Measurements from ENCODE around the gene DGKD.

Gene DGKD

GRCh38 chr2:233457356-233457755 lies 103.1 kb downstream of the DGKD start:
- no peak for TF ChIP-seq CSRNP3 (CRISPR knock-in tag; IDR thresholded peaks at IDR 0.05)
- TF ChIP-seq ZNF565 (CRISPR knock-in tag; conservative IDR thresholded peaks at IDR 0.05; ENCODE audit: low read depth): no peak
- no peak for TF ChIP-seq ZNF8 (CRISPR knock-in tag; IDR thresholded peaks at IDR 0.05)
- no peak for TF ChIP-seq TSHZ2 (CRISPR knock-in tag; IDR thresholded peaks at IDR 0.05)
- ATAC-seq: no peak

GRCh38 chr2:233458031-233458610 lies 103.8 kb downstream of the DGKD start:
- ATAC-seq: no peak
- no peak for TF ChIP-seq TCF4 (CRISPR knock-in tag; IDR thresholded peaks at IDR 0.05; ENCODE audit: borderline replicate concordance)
- no peak for TF ChIP-seq ZFP30 (CRISPR knock-in tag; IDR thresholded peaks at IDR 0.05)
- TF ChIP-seq CSDC2 (CRISPR knock-in tag; IDR thresholded peaks at IDR 0.05): no peak
- TF ChIP-seq OSR1 (CRISPR knock-in tag; IDR thresholded peaks at IDR 0.05): no peak
- no peak for TF ChIP-seq ZNF70 (CRISPR knock-in tag; IDR thresholded peaks at IDR 0.05)
- TF ChIP-seq SNAI2 (CRISPR knock-in tag; IDR thresholded peaks at IDR 0.05): no peak
- no peak for TF ChIP-seq BACH2 (CRISPR knock-in tag; IDR thresholded peaks at IDR 0.05; ENCODE audit: borderline replicate concordance)
- no peak for TF ChIP-seq TSHZ2 (CRISPR knock-in tag; IDR thresholded peaks at IDR 0.05)
- TF ChIP-seq ZC3H10 (CRISPR knock-in tag; IDR thresholded peaks at IDR 0.05): no peak
- no peak for TF ChIP-seq POU6F1 (CRISPR knock-in tag; IDR thresholded peaks at IDR 0.05; ENCODE audit: borderline replicate concordance, low read depth)
- TF ChIP-seq ESRRG (CRISPR knock-in tag; IDR thresholded peaks at IDR 0.05): no peak
- no peak for TF ChIP-seq CREB5 (CRISPR knock-in tag; IDR thresholded peaks at IDR 0.05; ENCODE audit: low read depth)
- no peak for TF ChIP-seq CSRNP3 (CRISPR knock-in tag; IDR thresholded peaks at IDR 0.05)
- TF ChIP-seq ZNF565 (CRISPR knock-in tag; conservative IDR thresholded peaks at IDR 0.05; ENCODE audit: low read depth): no peak
- TF ChIP-seq PATZ1 (CRISPR knock-in tag; IDR thresholded peaks at IDR 0.05; ENCODE audit: borderline replicate concordance): no peak
- TF ChIP-seq ZNF8 (CRISPR knock-in tag; IDR thresholded peaks at IDR 0.05): no peak
- TF ChIP-seq RARB (CRISPR knock-in tag; IDR thresholded peaks at IDR 0.05): no peak
- TF ChIP-seq ISL1 (CRISPR knock-in tag; IDR thresholded peaks at IDR 0.05): no peak
- no peak for TF ChIP-seq GLIS3 (CRISPR knock-in tag; IDR thresholded peaks at IDR 0.05)

Data from SK-N-SH treated with all-trans-retinoic acid at 6 μM for 48 hours (cell line).